Cardiac fibroblast (primary cell): ENCODE measurements around the gene PANK3.
"Not testable (repeated sequence)": the region's sequence is repeated elsewhere in the genome, so short reads cannot be mapped to it uniquely, and the experiment has no call there.

Experiments used
- DNase-seq, 2 donors: peaks; one replicate each; pipeline versions ENCODE4 v3.0.0 to v3.0.0-alpha.2; 2010; ENCODE audit warnings: low read depth in 2 of 2
- H3K4me3 ChIP-seq, 2 donors: replicated peaks in 1 of 2; 1 replicate in 1 of 2; 2 replicates in 1 of 2; pipeline ENCODE4 v1.5.1; 2011; ENCODE audit warnings: low read depth in 2 of 2, low read length in 2 of 2, mild to moderate bottlenecking in 2 of 2, moderate library complexity in 1 of 2
- CTCF ChIP-seq: IDR thresholded peaks from one replicate; pipeline ENCODE4 v1.5.1; 2011; ENCODE audit warnings: low read depth, mild to moderate bottlenecking, low read length, inconsistent platforms

The PANK3 gene

GRCh38 chr5:168575391-168576372 lies 3.5 kb downstream of the PANK3 start:
- no peak for DNase-seq

GRCh38 chr5:168574156-168574555 lies 5.0 kb downstream of the PANK3 start:
- not testable (repeated sequence) for DNase-seq, H3K4me3 ChIP-seq

More at GRCh38 chr5:168575391-168576372, 3.5 kb downstream of the PANK3 start:
- TF ChIP-seq CTCF: no peak
- H3K4me3 ChIP-seq: no peak overlapping the region

- H3K4me3 ChIP-seq, DNase-seq: not testable (repeated sequence)
Observed at GRCh38 chr5:168573663-168574062, 5.5 kb downstream of the PANK3 start.

- no peak for DNase-seq
- no peak overlapping the region for H3K4me3 ChIP-seq
- no peak for TF ChIP-seq CTCF
Observed at GRCh38 chr5:168570490-168571328, 8.5 kb downstream of the PANK3 start.

- DNase-seq: no peak
- no peak overlapping the region for H3K4me3 ChIP-seq
- no peak for TF ChIP-seq CTCF
Observed at GRCh38 chr5:168568738-168569137, 10.4 kb downstream of the PANK3 start.

- DNase-seq: no peak
- H3K4me3 ChIP-seq: no peak overlapping the region
- no peak for TF ChIP-seq CTCF
Observed at GRCh38 chr5:168563959-168564358, 15.2 kb downstream of the PANK3 start.

GRCh38 chr5:168562279-168562678 lies 16.9 kb downstream of the PANK3 start:
- DNase-seq: no peak
- no peak overlapping the region for H3K4me3 ChIP-seq
- TF ChIP-seq CTCF: no peak
